Measurements from ENCODE around the gene SPATS2L. TPM values are rescaled to one million over a fixed set of nuclear protein-coding genes. Genes with fewer than 3 reads are reported as not detected.
A peak's percentile ranks its signal among the peaks of the same experiment; 100 is the strongest.

SPATS2L gene
- total and polyA plus RNA-seq, 2 of the 13 experiments (the other 11 are each of a cell fraction or from before 2014, with no cell fraction given), result 154 to 212 TPM

GRCh38 chr2:200319548-200320337 is 13.2 kb downstream of the SPATS2L start (continued):
- TF ChIP-seq GABPA (IDR thresholded peaks at IDR 0.05; ENCODE audit: low read depth, low read length) (no peak), GABPA (CRISPR knock-in tag; IDR thresholded peaks at IDR 0.05; ENCODE audit: low read depth) (no peak), CEBPB (IDR thresholded peaks at IDR 0.05; ENCODE audit: borderline replicate concordance, low read depth, low read length) (peak; percentile 93), ZNF20 (CRISPR knock-in tag; IDR thresholded peaks at IDR 0.05) (no peak), ZNF773 (CRISPR knock-in tag; IDR thresholded peaks at IDR 0.05; ENCODE audit: borderline replicate concordance) (no peak), USF2 (IDR thresholded peaks at IDR 0.05; ENCODE audit: low read depth, low read length) (no peak), USF2 (CRISPR knock-in tag; IDR thresholded peaks at IDR 0.05; ENCODE audit: borderline replicate concordance) (no peak), CENPX (CRISPR knock-in tag; IDR thresholded peaks at IDR 0.05) (no peak), RFX5 (IDR thresholded peaks at IDR 0.05; ENCODE audit: low read depth, low read length) (no peak), RAD51 (IDR thresholded peaks at IDR 0.05; ENCODE audit: borderline replicate concordance) (no peak), SIX1 (CRISPR knock-in tag; IDR thresholded peaks at IDR 0.05; ENCODE audit: borderline replicate concordance) (peak; percentile 96), ELF1 (CRISPR knock-in tag; IDR thresholded peaks at IDR 0.05) (no peak), SMAD3 (CRISPR knock-in tag; IDR thresholded peaks at IDR 0.05) (peak; percentile 42; the same call in 1 of the 2 replicates), KDM5B (CRISPR knock-in tag; IDR thresholded peaks at IDR 0.05; ENCODE audit: borderline replicate concordance) (no peak), NR2F2 (IDR thresholded peaks at IDR 0.05; ENCODE audit: borderline replicate concordance, low read depth) (0 out of 2 replicates have a peak, but pooled peaks have one; percentile 41), CENPT (CRISPR knock-in tag; IDR thresholded peaks at IDR 0.05; ENCODE audit: low read depth) (no peak), TBX3 (IDR thresholded peaks at IDR 0.05; ENCODE audit: borderline replicate concordance) (no peak), NR2C2 (CRISPR knock-in tag; IDR thresholded peaks at IDR 0.05; ENCODE audit: borderline replicate concordance) (0 out of 2 replicates have a peak, but pooled peaks have one; percentile 11), ZNF496 (CRISPR knock-in tag; IDR thresholded peaks at IDR 0.05; ENCODE audit: insufficient replicate concordance) (no peak), ZFP91 (CRISPR knock-in tag; IDR thresholded peaks at IDR 0.05; ENCODE audit: borderline replicate concordance) (no peak), ZBTB3 (CRISPR knock-in tag; IDR thresholded peaks at IDR 0.05; ENCODE audit: borderline replicate concordance, low read depth) (0 out of 2 replicates have a peak, but pooled peaks have one; percentile 10), ZNF44 (CRISPR knock-in tag; IDR thresholded peaks at IDR 0.05) (no peak), GMEB1 (CRISPR knock-in tag; IDR thresholded peaks at IDR 0.05; ENCODE audit: borderline replicate concordance) (no peak)
- TF ChIP-seq, protein P1, sequence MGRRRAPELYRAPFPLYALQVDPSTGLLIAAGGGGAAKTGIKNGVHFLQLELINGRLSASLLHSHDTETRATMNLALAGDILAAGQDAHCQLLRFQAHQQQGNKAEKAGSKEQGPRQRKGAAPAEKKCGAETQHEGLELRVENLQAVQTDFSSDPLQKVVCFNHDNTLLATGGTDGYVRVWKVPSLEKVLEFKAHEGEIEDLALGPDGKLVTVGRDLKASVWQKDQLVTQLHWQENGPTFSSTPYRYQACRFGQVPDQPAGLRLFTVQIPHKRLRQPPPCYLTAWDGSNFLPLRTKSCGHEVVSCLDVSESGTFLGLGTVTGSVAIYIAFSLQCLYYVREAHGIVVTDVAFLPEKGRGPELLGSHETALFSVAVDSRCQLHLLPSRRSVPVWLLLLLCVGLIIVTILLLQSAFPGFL (CRISPR knock-in tag; IDR thresholded peaks at IDR 0.05), result no peak
